ENCODE results near the gene ZNF366.

The ZNF366 gene

GRCh38 chr5:72464071-72464470, 43.1 kb downstream of the ZNF366 start:
- ChIA-PET CTCF (interaction anchor here (0.6 to 1.8 kb wide), 4 partner anchors 11 to 391 kb away, joined by 3 to 9 read pairs (median 3); no protein-coding TSS in a partner anchor), POLR2A (ENCODE audit: low non-redundant PET) (interaction anchor here (0.6 kb wide), 1 partner anchor 22 kb away, joined by 4 read pairs; no protein-coding TSS in a partner anchor)

GRCh38 chr5:72463449-72464052, 43.7 kb downstream of the ZNF366 start:
- ChIA-PET POLR2A (ENCODE audit: low non-redundant PET) (interaction anchor here (0.6 kb wide), 1 partner anchor 21 kb away, joined by 4 read pairs; no protein-coding TSS in a partner anchor), CTCF (interaction anchor here (0.6 to 1.8 kb wide), 6 partner anchors 8 to 391 kb away, joined by 3 to 9 read pairs (median 3); no protein-coding TSS in a partner anchor)
- peak overlapping the region; percentile 78 for H3K27ac ChIP-seq
- TF ChIP-seq CTCF (conservative IDR thresholded peaks at IDR 0.05; ENCODE audit: low read depth): no peak
- peak; percentile 46 for DNase-seq (ENCODE audit: low spot score)

More at GRCh38 chr5:72464071-72464470, 43.1 kb downstream of the ZNF366 start:
- no peak overlapping the region; the same call in 1 of the 2 replicates for H3K27ac ChIP-seq
- TF ChIP-seq CTCF (conservative IDR thresholded peaks at IDR 0.05; ENCODE audit: low read depth): no peak
- no peak for DNase-seq (ENCODE audit: low spot score)

GRCh38 chr5:72460413-72460812, 46.8 kb downstream of the ZNF366 start:
- no peak for DNase-seq (ENCODE audit: low spot score)
- POLR2A ChIA-PET (ENCODE audit: low non-redundant PET): no interaction called here
- no peak for TF ChIP-seq CTCF (conservative IDR thresholded peaks at IDR 0.05; ENCODE audit: low read depth)
- peak overlapping the region; percentile 2; the same call in 1 of the 2 replicates for H3K27ac ChIP-seq
- CTCF ChIA-PET: no interaction called here

- ChIA-PET CTCF (no interaction called here), POLR2A (ENCODE audit: low non-redundant PET) (no interaction called here)
- TF ChIP-seq CTCF (conservative IDR thresholded peaks at IDR 0.05; ENCODE audit: low read depth): no peak
- H3K27ac ChIP-seq: no peak overlapping the region
- DNase-seq (ENCODE audit: low spot score): no peak
These were observed 47.3 kb downstream of the ZNF366 start for GRCh38 chr5:72459913-72460312.

GRCh38 chr5:72459089-72459661, 48.0 kb downstream of the ZNF366 start:
- no peak for TF ChIP-seq CTCF (conservative IDR thresholded peaks at IDR 0.05; ENCODE audit: low read depth)
- CTCF ChIA-PET: no interaction called here
- POLR2A ChIA-PET (ENCODE audit: low non-redundant PET): no interaction called here
- no peak overlapping the region for H3K27ac ChIP-seq
- DNase-seq (ENCODE audit: low spot score): no peak

GRCh38 chr5:72458407-72458806, 48.8 kb downstream of the ZNF366 start:
- DNase-seq (ENCODE audit: low spot score): no peak
- H3K27ac ChIP-seq: no peak overlapping the region
- CTCF ChIA-PET: no interaction called here
- TF ChIP-seq CTCF (conservative IDR thresholded peaks at IDR 0.05; ENCODE audit: low read depth): no peak
- POLR2A ChIA-PET (ENCODE audit: low non-redundant PET): no interaction called here

Data from RWPE1 (cell line).